HuH-7.5 (cell line): ENCODE results near the gene OR14A16.

Experiments used
- DNase-seq: peaks from one replicate; pipeline ENCODE4 v3.0.0; 2011; ENCODE audit warnings: low spot score

Gene OR14A16, protein sequence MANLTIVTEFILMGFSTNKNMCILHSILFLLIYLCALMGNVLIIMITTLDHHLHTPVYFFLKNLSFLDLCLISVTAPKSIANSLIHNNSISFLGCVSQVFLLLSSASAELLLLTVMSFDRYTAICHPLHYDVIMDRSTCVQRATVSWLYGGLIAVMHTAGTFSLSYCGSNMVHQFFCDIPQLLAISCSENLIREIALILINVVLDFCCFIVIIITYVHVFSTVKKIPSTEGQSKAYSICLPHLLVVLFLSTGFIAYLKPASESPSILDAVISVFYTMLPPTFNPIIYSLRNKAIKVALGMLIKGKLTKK

GRCh38 chr1:247824023-247824422, at the start of gene OR14A16:
Gene OR14A16, minus strand, starts transcription at chr1:247824119. Its CDS starts 8,390 bp downstream, at chr1:247815729.
- no peak for DNase-seq

DNA sequence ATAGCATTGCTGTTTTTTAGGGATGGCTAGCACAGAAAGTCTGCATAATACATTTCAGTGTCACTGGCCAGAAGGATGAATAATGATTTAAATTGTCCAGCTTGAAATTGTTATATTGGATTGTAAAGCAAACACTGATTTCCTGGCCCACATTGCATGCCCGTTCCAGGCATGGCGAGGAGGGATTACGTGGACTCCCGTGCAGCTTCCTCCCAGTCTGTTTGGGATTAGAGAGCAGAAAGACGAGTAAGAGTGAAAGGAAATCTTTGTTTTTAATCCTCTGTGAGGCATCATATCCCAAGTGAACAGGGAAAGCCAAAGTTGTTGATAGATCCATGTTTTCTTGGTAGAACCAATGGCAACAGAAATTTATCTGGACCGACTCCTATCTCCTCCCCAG, 41.5 kb upstream of the OR14A16 start:
- DNase-seq: no peak

DNA sequence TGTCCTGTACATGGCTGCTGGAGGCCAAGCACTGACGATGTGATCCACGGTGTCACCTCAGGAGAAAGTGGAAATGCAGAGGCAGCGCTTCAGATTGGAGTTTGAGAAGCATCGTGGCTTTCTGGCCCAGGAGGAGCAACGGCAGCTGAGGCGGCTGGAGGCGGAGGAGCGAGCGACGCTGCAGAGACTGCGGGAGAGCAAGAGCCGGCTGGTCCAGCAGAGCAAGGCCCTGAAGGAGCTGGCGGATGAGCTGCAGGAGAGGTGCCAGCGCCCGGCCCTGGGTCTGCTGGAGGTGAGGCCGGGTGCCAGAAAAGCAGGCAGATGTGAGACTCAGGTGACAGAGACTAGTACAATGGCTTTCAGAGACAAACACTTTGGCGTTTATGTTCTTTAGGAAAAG, 40.7 kb upstream of the OR14A16 start:
- DNase-seq: no peak

GRCh38 chr1:247862756-247863155, 38.8 kb upstream of the OR14A16 start:
- DNase-seq: no peak

GRCh38 chr1:247857985-247858619, 34.2 kb upstream of the OR14A16 start:
- no peak for DNase-seq

GRCh38 chr1:247857069-247857984, 33.4 kb upstream of the OR14A16 start, which contains the start of gene TRIM58:
Gene TRIM58, plus strand, starts transcription at chr1:247857187. Its CDS starts 60 bp downstream, at chr1:247857247.
- DNase-seq: no peak

DNA sequence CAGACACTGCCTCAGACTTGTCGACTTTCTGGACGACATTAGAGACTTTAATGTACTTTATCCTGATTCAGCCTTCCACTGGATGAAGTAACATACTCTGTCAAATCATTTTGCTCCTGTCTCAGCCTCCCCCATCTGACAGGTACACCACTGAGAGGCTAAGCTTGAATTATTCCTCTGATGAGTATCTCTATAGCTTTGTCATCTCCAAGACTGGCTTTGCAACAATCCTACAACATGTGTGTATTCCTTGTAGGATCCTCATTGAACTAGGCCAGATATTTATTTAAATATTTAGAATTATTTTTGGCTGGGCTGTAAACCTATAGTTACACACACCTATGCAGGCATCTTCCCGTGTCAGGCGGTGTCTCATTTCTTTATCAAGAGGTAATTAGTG, 32.0 kb upstream of the OR14A16 start:
- no peak for DNase-seq

- DNase-seq: no peak
Measured at GRCh38 chr1:247854899-247855545, 31.1 kb upstream of the OR14A16 start.

DNA sequence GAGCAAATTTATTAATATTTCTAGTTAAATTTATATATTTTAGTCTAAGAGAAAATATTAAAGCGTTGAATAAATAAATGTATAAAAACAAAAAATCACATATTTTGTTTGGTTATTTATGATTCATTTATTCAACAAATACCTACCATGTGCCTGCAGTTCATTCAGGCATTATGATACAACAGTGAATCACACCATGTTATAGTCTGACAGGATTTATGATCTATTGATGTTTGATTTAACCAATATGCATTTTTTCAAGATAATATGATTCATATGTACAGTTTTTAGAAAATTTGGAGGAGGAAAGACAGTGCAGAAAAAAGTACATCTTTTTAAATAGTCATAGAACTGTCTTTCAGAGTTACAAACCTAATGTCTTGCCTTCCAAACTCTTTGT, 25.7 kb upstream of the OR14A16 start:
- DNase-seq: no peak

DNA sequence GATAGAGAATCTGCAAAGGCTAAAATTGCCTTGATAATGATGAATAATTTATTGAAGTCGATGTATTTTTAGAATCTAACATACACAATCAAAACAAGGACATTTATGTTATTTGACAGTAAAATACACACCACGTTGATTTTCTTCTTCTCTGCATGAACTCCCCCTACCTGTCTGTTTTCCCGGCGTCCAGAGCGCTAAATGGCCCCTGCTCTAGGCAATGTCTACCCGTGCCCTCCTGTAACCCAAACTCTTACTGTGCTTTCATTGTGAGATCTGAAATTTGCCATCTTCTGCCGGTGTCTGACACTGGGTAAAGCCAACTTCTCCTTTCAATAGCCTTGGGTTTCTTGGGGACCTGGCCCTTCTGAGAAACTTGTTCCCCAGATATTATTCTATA, 24.4 kb upstream of the OR14A16 start:
- DNase-seq: no peak

DNA sequence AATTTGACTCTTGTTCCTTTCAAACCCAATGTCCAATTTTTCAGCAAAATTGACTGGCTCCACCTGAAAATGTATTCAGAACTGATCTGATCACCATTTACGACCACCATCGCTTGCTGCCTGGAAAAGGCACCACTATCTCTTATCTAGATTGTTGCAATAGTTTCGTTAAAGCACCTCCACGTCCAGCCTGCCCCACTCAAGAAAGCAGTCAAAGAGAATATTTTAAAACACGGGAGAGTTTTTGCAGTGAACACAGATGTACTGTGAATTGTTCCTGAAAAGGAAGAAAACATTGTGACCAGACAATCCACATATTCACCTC, 21.7 kb upstream of the OR14A16 start:
- DNase-seq: no peak

DNA sequence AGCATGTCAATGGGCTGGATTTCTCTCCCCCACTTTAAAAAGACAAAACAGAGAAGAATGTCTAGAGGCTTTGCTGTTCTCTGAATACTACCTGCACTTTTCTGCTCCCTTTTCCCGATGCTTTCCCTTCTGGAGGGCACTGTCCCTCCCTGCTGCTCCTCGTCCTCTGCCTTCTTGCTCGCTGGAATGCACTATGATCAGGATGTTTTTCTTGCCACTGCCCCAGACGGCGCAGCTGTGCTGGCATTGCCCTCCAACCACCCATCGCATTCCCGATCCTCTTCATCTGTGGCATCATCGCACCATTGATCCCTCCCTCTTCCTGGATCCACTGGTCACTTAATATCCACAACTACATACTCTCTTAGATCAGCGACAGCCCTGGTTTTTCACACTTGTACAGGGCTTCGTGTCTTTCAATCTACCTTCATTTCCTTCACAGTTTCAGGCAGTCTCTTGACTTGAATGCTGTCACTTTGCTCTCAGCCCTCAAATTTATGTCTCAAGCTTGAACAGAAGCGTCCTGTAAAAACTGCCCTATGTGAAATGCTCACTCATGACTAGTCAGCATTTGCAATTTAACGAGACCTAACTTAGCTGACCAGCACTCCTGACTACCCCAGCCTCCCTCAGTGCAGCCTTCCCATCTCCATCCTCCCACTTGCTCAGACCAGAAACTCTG, 21.2 kb upstream of the OR14A16 start:
- no peak for DNase-seq

- no peak for DNase-seq
Measured at GRCh38 chr1:247843411-247843810, 19.5 kb upstream of the OR14A16 start.

GRCh38 chr1:247841796-247842195, 17.9 kb upstream of the OR14A16 start, which contains the start of gene OR11L1:
Gene OR11L1, minus strand, starts transcription at chr1:247841896. Its CDS starts 0 bp downstream, at chr1:247841896.
- DNase-seq: no peak

- no peak for DNase-seq
Measured at GRCh38 chr1:247840818-247841217, 16.9 kb upstream of the OR14A16 start.

GRCh38 chr1:247833601-247834000, 9.7 kb upstream of the OR14A16 start:
- DNase-seq: no peak

- DNase-seq: no peak
Measured at GRCh38 chr1:247829656-247830055, 5.7 kb upstream of the OR14A16 start.

- DNase-seq: no peak
Measured at GRCh38 chr1:247825362-247825761, 1.4 kb upstream of the OR14A16 start.

DNA sequence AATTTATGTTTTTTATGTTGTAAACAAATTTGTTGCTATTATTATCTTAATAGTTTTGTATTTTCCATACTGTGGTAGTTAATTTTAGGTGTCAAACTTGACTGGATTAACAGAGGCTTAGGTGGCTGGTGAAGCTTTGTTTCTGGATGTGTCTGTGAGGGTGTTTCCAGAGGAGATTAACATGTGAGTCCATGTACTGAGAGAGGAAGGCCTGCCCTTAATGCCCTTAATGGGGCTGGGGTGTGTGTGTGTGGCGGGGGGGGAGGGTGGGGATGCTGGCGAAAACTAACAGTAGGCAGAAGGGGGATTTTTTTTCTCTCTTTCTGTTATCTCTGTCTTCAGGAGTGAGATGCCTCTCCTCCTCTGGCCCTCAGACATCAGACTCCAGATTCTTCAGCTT, 1.9 kb downstream of the OR14A16 start:
- DNase-seq: no peak

GRCh38 chr1:247812637-247813036, 11.3 kb downstream of the OR14A16 start:
- no peak for DNase-seq

DNA sequence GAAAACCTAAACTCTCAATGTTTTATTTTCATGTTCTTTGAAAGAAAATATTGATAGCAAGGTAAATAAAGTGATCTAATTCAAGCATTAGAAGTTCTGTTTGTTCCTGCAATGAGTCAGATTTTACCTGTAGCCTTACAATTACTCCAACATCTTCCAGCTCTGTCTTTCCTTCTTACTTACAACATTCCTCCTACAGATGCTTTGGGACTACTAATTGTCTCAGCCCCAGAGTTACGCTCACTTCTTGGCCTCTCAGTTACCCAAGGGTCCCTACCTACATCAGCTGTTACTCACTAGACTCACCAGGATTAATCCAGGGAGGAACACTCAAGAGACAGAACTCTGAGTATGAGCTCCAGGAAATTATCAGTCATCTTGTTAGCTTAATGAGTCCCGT, 26.4 kb downstream of the OR14A16 start:
- no peak for DNase-seq

- DNase-seq: no peak
Measured at GRCh38 chr1:247769603-247770002, 54.3 kb downstream of the OR14A16 start.
